Germinal center (tissue), 1 donor: Measurements from ENCODE around the gene PRM3.

ENCODE experiments used
- DNase-seq: peaks from one replicate; pipeline ENCODE4 v3.0.0; 2012; ENCODE audit warnings: mixed read lengths, low spot score

The PRM3 gene

GRCh38 chr16:11280616-11281522 lies 7.4 kb upstream of the PRM3 start, which contains the start of gene PRM1:
TSS of gene PRM1 (minus strand) at chr16:11281330. CDS start at chr16:11281238, 92 bp downstream.
- DNase-seq = no peak

GRCh38 chr16:11278681-11279628 lies 5.5 kb upstream of the PRM3 start:
- DNase-seq = peak; percentile 23

- DNase-seq = no peak
Measured at GRCh38 chr16:11277607-11278337, 4.3 kb upstream of the PRM3 start.

DNA sequence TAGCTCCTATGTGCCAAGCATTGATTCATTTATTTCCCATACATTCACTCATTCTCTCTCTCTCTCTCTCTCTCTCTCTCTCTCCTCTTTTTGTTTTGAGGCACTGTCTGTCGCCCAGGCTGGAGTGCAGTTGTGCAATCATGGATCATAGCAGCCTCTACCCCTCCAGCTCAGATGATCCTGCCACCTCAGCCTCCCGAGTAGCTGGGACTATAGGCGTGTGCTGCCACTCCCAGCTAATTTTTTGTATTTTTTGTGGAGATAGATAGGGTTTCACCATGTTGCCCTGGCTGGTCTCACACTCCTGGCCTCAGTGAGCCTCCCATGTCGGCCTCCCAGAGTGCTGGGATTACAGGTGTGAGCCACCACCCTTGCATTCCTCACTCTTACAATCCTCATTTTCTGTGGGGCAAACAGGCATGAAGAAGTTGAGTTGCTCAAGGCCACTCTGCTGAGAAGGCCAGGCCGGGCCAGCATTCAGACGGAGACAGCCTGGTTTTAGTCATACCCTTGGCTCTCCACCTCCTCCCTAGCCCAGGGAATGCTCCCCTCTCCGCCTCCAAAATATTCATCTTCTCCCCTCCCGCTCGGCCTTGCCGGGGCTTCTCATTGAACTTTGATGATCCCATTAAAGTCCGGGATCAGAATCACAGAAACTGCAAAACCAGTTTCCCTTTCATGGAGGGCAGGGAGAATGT lies 3.6 kb upstream of the PRM3 start:
- no peak for DNase-seq

- no peak for DNase-seq
Measured at GRCh38 chr16:11276143-11276895, 2.9 kb upstream of the PRM3 start, which contains the start of gene PRM2. TSS of gene PRM2 (minus strand) at chr16:11276480. CDS start at chr16:11276370, 110 bp downstream.

DNA sequence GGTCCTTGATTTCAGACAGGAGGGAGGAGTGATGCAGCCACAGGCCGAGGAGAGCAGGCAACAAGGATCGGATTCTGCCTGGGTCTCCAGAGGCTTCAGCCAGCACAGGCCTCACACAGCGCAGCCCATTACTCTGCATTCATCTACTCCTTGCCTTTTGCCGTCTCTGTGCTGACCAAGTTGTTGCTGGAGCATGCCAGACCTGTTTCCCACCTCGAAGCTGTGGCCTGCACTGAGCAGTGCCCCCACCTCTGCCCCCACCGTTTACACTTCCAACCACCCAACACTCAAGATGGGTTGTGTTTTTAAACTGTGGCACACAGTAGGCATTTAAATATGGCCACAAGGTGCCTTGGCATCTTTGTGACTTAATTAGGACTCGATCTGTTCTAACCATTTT lies 1.5 kb upstream of the PRM3 start:
- DNase-seq = no peak

- no peak for DNase-seq
Measured at GRCh38 chr16:11273721-11274324, 394 bp upstream of the PRM3 start.

GRCh38 chr16:11272484-11272883 lies 945 bp downstream of the PRM3 start:
- no peak for DNase-seq

GRCh38 chr16:11271610-11272009 lies 1.8 kb downstream of the PRM3 start:
- no peak for DNase-seq

GRCh38 chr16:11270602-11271162 lies 2.7 kb downstream of the PRM3 start:
- DNase-seq = no peak

DNA sequence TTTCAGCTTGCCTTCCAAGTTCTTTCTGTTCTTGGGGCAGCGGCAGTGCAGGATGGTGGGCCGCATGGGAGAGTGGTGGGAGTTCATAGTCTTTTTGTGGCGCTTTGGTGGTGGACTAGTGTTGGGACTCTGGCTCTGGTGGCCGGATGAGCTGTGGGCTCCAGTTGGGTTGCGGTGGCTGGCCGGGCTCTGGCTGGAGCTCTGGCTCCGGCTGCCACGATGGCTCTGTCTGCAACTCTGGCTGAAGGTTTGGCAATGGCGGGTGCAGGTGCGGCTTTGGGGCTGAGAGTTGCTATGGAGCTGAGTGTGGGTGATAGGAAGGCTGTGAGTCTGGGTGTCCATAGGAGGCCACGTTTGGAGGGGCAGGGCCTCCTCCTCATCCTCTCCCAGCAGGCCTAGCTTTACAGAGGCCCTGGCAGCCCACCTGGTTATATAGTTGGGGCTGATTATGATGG lies 4.5 kb downstream of the PRM3 start, which contains the start of gene TNP2:
TSS of gene TNP2 (minus strand) at position 405 of the 455 bp plus-strand sequence. CDS start at position 342, 63 bp downstream.
- DNase-seq = no peak

DNA sequence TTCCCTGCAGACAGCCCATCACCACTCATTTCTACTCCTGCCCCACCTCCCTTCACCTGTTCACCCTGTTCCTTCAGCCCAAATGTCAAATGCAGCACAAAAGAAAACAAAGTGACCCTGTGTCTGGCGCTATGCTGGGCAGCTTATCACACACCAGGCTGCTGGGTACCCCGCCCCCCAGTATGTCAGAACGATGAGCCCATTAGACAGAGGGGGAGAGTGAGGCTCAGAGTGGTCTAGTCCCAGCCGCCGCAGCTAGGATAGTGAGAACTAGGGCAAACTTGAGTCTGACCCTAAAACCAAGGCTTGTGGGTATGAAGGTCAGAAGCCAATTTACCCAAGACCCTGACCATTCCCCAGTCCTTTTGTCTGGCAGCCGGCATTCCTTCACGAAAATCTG lies 8.3 kb downstream of the PRM3 start:
- DNase-seq = no peak

DNA sequence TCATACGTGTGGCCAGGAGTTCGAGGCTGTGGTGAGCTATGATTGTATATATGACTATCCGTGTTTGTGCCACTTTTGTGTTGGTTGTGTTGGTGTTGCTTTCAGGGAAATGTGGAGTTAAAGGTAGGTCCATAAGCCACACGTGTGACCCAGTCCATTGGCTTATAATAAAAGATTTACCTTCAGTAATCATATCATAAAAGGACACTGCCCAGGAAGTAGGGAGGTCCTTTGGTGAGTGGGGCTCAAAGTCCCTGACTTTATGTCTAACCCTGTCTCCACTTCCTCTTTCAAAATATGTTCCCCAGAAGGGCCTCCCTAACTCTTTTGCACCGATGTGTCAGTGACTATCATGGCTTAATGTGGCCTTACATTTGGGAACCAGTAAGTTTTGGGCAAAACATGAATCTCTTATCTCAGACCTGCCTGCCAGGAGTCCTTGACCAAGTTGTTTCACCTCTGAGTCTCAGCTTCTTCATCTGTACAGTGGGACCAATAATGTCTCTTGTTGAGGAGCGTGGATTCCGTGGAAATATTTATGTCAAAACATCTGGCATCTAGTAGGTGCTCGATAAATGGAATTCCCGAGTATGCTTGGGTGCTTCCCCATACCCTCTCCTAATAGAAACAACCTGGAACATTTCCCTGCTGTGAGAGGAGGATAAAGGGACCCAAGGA lies 9.1 kb downstream of the PRM3 start:
- DNase-seq = no peak

DNA sequence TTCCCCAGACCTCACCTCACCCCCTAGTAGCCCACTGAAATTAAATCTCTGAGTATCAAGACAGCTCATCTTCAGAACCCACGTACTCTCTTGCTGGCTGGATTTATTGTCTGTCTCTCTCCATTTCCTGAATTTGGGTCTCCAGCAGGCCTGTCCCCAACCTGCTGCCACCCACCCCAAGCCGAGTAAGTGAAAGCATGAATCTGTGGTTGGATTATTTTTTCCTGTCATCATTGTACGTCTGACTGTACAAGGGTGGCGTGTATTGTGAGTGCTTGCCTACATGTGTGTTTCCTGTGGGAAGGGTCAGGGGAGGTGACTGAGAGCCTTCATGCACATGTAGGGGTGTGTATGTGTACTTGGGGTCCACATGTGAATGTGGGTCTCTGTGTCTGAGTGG lies 9.7 kb downstream of the PRM3 start:
- DNase-seq = no peak

- DNase-seq = no peak
Measured at GRCh38 chr16:11262915-11263314, 10.5 kb downstream of the PRM3 start.

DNA sequence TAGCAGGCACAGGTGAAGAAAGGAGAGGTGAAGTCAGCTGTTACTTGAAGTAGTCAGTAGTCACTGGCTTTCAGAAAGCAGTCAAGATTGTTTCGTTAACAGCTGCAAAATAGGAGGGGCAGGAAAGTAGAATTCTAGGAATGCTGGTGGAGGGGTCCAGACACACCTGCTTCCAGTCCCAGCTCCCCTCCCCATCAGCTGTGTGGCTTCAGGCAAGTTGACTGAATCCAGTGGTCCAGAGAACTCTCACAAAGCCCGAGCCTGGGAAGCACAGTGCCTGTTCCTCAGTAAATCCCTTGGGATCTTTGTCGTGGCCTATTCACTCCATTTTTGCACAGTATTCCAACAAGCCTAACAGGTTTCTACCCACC lies 12.8 kb downstream of the PRM3 start:
- no peak for DNase-seq

DNA sequence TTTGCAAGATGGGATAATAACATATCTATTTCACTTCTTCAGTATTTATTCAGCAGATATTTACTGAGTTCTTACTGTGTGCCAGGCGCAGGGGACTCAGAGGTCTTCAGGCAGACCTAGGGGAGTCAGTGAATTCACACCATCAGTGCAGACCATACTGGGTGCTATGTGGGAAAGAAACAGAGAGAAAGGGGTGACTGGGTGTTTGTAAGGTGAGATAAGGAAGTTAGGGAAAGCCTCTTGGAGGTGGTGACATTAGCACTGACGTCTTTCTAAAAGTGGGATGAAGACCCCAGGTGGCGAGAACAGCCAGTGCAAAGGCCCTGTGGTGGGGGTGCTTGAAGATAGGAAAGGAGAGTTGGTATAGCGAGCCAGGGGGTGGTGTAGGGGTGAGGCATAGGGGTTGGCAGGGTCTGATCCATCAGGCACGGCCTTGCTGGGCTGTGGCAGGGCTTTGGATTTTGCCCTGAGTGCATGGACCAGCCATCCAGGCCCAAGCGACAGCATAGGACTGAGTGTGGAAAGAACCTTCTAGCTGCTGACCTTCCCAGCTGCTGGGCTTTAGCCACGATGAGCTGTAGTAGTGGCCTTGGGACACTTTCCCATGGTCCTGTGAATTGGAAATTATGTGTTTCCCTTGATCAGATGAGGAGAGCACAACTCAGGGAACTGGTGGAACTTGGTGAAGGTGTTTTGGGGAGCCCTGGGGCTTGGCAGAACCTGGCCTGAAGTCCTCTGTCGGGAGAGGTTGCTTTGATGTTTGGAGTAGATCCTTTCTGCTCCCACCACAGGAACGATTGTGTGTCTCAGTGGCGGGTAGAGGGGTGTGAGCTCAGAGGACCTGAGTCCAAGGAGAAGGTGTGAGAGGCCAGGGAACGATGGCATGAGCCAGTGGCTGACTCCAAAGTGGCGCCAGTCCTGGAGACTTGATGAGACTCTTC lies 13.5 kb downstream of the PRM3 start:
- no peak for DNase-seq
